HepG2 (cell line): ENCODE data around the gene RFX2. TPM values are rescaled to one million over a fixed set of nuclear protein-coding genes. Genes with fewer than 3 reads are reported as not detected.

ENCODE experiments used
- AHDC1 ChIP-seq: sonication (generic); formaldehyde crosslinking; IDR thresholded peaks from 2 replicates; pipeline ENCODE4 v1.5.1; 2020; ENCODE audit warnings: mild to moderate bottlenecking, missing genetic modification reagents, borderline replicate concordance
- ARID3A ChIP-seq: IDR thresholded peaks from 2 replicates; pipeline ENCODE4 v1.6.1; 2012; ENCODE audit warnings: low read depth, low read length, improper control_type of control experiment
- ASH2L ChIP-seq: fragments of 300-600, 200-600 bp; sonication (generic); IDR thresholded peaks from 2 replicates; pipeline ENCODE4 v1.7.0; 2017; ENCODE audit warnings: low read depth, mild to moderate bottlenecking, moderate library complexity, mixed read lengths, low read length; ENCODE audit not compliant: insufficient read length
- CSRNP2 ChIP-seq: sonication (generic); formaldehyde crosslinking; conservative IDR thresholded peaks from 2 replicates; pipeline ENCODE4 v1.8.0; 2022; ENCODE audit warnings: low read depth, missing genetic modification reagents
- HDAC1 ChIP-seq: sonication (generic); formaldehyde crosslinking; IDR thresholded peaks from 2 replicates; pipeline ENCODE4 v1.5.1; 2020; ENCODE audit warnings: mild to moderate bottlenecking, missing genetic modification reagents
- NFIC ChIP-seq: IDR thresholded peaks from 2 replicates; pipeline ENCODE4 v1.6.1; 2012; ENCODE audit warnings: mild to moderate bottlenecking, low read length, inconsistent platforms
- SAP130 ChIP-seq: IDR thresholded peaks from 2 replicates; pipeline ENCODE4 v1.6.1; 2016; ENCODE audit warnings: low read depth
- SOX13 ChIP-seq, 3 experiments: fragments of 450-650 bp in 1 of 3; sonication (generic) in 1 of 3; formaldehyde crosslinking in 1 of 3; IDR thresholded peaks in 2 of 3; conservative IDR thresholded peaks in 1 of 3; 2 replicates each; pipeline versions ENCODE4 v1.5.0 to v1.6.1; 2016 to 2020; ENCODE audit warnings: antibody characterized with exemption in 1 of 3, mild to moderate bottlenecking in 1 of 3, missing compliant biosample characterization in 1 of 3, missing genetic modification reagents in 1 of 3, moderate library complexity in 1 of 3
- SOX5 ChIP-seq: IDR thresholded peaks from 2 replicates; pipeline ENCODE4 v1.6.1; 2016; ENCODE audit warnings: borderline replicate concordance
- TAF1 ChIP-seq: sonication (generic); formaldehyde crosslinking; IDR thresholded peaks from 2 replicates; pipeline ENCODE4 v1.4.0; 2020; ENCODE audit warnings: missing genetic modification reagents
- TBX3 ChIP-seq: fragments of 450-650 bp; IDR thresholded peaks from 2 replicates; pipeline ENCODE4 v1.6.1; 2017; ENCODE audit warnings: antibody characterized with exemption, mild to moderate bottlenecking, inconsistent platforms, borderline replicate concordance
- TEAD3 ChIP-seq: optimal IDR thresholded peaks from 2 replicates; pipeline ENCODE3; 2016; ENCODE audit warnings: borderline replicate concordance
- ZNF124 ChIP-seq: sonication (generic); formaldehyde crosslinking; IDR thresholded peaks from 2 replicates; pipeline ENCODE4 v1.4.0; 2020; ENCODE audit warnings: missing genetic modification reagents
- ZNF251 ChIP-seq: sonication (generic); formaldehyde crosslinking; IDR thresholded peaks from 2 replicates; pipeline ENCODE4 v1.9.0; 2021; ENCODE audit warnings: mild to moderate bottlenecking, missing genetic modification reagents
- ZNF281 ChIP-seq: sonication (generic); formaldehyde crosslinking; IDR thresholded peaks from 2 replicates; pipeline ENCODE4 v1.4.0; 2020; ENCODE audit warnings: missing genetic modification reagents, borderline replicate concordance
- ZNF772 ChIP-seq: sonication (generic); formaldehyde crosslinking; IDR thresholded peaks from 2 replicates; pipeline ENCODE4 v1.5.0; 2020; ENCODE audit warnings: mild to moderate bottlenecking, missing genetic modification reagents
- polyA plus RNA-seq, 8 experiments: library from polyadenylated mRNA; depleted of rRNA in 3 of 8; stranded (reverse) in 7 of 8; unstranded in 1 of 8; fragments of >200 nt; fragmentation: Illumina TruSeq in 4 of 8; extraction: Trizol in 4 of 8; gene quantifications; 2 replicates each; pipeline versions ENCODE4 v1.2.1 to v1.2.3, GENCODE V29; 2011 to 2016; ENCODE audit warnings: low read depth in 4 of 8, missing spikeins in 1 of 8, mixed read lengths in 1 of 8; ENCODE audit not compliant: insufficient read depth in 1 of 8
- total RNA-seq, 5 experiments: library from RNA; depleted of rRNA; stranded (reverse); fragments of >200 nt; fragmentation: Illumina TruSeq; extraction: Trizol; gene quantifications; 2 replicates each; pipeline ENCODE4 v1.2.3, GENCODE V29; 2016; ENCODE audit warnings: low read depth in 1 of 5

The RFX2 gene
- total and polyA plus RNA-seq, 2 of the 13 experiments (the other 11 are each of a cell fraction or from before 2014, with no cell fraction given) = 2.8 to 3.3 TPM

GRCh38 chr19:6065685-6066374 lies 44.5 kb downstream of the RFX2 start (continued):
- TF ChIP-seq SOX13 (IDR thresholded peaks at IDR 0.05) = no peak
- TF ChIP-seq SOX13 (CRISPR knock-in tag; conservative IDR thresholded peaks at IDR 0.05 in 1 of 2, IDR thresholded peaks at IDR 0.05 in 1 of 2) = peak in 1 of 2 experiments; percentile 60; a peak in 1 of 4 replicates
- no peak for TF ChIP-seq AHDC1 (CRISPR knock-in tag)
- TF ChIP-seq CSRNP2 = no peak
- TF ChIP-seq HDAC1 (CRISPR knock-in tag) = 0 out of 2 replicates have a peak, but pooled peaks have one; percentile 25
- TF ChIP-seq ZNF124 (CRISPR knock-in tag) = no peak
- peak; percentile 55 for TF ChIP-seq ASH2L
- 0 out of 2 replicates have a peak, but pooled peaks have one; percentile 35 for TF ChIP-seq ARID3A
- no peak for TF ChIP-seq ZNF772
- peak; percentile 65; the same call in 1 of the 2 replicates for TF ChIP-seq ZNF281 (CRISPR knock-in tag)
- no peak for TF ChIP-seq NFIC
- TF ChIP-seq TEAD3 (CRISPR knock-in tag) = peak; percentile 18
- TF ChIP-seq TBX3 = peak; percentile 46; the same call in 1 of the 2 replicates
- TF ChIP-seq ZNF251 (CRISPR knock-in tag) = no peak
- TF ChIP-seq SOX5 (CRISPR knock-in tag) = peak; percentile 29; the same call in 1 of the 2 replicates
- peak; percentile 59; the same call in 1 of the 2 replicates for TF ChIP-seq SAP130 (CRISPR knock-in tag)
- TF ChIP-seq TAF1 (CRISPR knock-in tag) = no peak
